CD4-positive, alpha-beta T cell treated with Interleukin-6 at 100 ng/mL for 8 hours (primary cell): Measurements from ENCODE around the gene MFF.

Experiments
- DNase-seq: peaks from one replicate; pipeline ENCODE4 v3.0.0-alpha.2; 2020; ENCODE audit warnings: mixed read lengths, low spot score

MFF gene, protein sequence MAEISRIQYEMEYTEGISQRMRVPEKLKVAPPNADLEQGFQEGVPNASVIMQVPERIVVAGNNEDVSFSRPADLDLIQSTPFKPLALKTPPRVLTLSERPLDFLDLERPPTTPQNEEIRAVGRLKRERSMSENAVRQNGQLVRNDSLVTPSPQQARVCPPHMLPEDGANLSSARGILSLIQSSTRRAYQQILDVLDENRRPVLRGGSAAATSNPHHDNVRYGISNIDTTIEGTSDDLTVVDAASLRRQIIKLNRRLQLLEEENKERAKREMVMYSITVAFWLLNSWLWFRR

GRCh38 chr2:227324995-227325838 lies at the start of gene MFF:
TSS of gene MFF (plus strand) at chr2:227325251. CDS start at chr2:227330666, 5,415 bp downstream.
- DNase-seq = peak; percentile 91

- DNase-seq = no peak
Measured at GRCh38 chr2:227280895-227281294, 44.2 kb upstream of the MFF start.

GRCh38 chr2:227285741-227286236 lies 39.3 kb upstream of the MFF start:
- DNase-seq = no peak

GRCh38 chr2:227287771-227288170 lies 37.3 kb upstream of the MFF start:
- no peak for DNase-seq

- DNase-seq = no peak
Measured at GRCh38 chr2:227292314-227292713, 32.7 kb upstream of the MFF start.

DNA sequence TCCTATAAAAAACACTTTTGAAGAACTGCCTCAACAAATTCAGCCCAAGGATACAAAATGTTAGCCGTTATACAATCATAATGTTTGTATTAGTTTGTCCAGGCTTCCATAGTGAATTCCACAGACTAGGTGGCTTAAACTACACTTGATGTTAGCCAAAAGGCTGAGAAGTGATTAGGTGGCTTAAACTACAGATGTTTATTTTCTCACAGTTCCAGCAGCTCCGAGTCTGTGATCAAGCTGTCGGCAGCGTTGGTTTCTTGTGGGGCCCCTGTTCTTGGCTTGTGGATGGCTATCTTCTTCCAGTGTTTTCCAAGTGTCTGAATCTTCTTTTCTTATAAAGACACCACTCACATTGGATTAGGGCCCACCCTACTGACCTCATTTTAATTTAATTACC lies 31.5 kb upstream of the MFF start:
- no peak for DNase-seq

- DNase-seq = no peak
Measured at GRCh38 chr2:227295806-227296205, 29.2 kb upstream of the MFF start.

- no peak for DNase-seq
Measured at GRCh38 chr2:227296671-227297405, 28.2 kb upstream of the MFF start.

GRCh38 chr2:227301523-227301922 lies 23.5 kb upstream of the MFF start:
- DNase-seq = no peak

DNA sequence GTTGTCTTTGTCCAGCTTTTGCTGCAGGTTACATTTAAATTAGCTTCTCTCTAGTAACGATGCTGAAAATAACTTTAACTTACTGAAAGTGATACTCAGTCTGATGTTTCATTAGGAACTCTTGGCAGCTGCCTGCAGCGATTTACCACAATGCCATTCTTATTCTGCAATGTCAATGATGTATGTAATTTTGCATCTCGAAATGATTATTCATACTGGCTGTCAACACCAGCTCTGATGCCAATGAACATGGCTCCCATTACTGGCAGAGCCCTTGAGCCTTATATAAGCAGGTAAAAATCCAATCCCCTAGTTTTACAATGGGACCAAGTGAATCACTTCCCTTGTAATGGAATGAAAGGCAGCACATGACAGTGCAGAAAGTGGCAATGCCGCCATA lies 16.3 kb upstream of the MFF start:
- no peak for DNase-seq

DNA sequence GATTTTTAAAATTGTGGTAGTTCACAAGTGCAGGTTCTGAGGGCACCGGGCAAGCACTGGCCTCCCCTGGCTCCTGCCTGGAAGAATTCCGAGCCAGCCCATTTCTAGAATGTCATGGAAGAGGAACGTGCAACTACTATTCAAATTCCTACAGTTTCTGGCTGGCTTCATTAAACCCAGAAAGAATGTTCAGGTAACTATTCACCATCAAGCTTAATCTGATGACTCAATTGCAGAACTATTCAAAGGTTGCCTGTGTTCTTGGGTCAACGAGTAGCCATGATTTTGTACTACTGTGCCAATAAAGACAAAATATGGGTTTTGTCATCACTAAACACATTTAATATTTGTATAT lies 14.3 kb upstream of the MFF start:
- no peak for DNase-seq

GRCh38 chr2:227311861-227312506 lies 13.1 kb upstream of the MFF start:
- DNase-seq = no peak

GRCh38 chr2:227312579-227312978 lies 12.5 kb upstream of the MFF start:
- DNase-seq = no peak

GRCh38 chr2:227313310-227313709 lies 11.7 kb upstream of the MFF start:
- no peak for DNase-seq

DNA sequence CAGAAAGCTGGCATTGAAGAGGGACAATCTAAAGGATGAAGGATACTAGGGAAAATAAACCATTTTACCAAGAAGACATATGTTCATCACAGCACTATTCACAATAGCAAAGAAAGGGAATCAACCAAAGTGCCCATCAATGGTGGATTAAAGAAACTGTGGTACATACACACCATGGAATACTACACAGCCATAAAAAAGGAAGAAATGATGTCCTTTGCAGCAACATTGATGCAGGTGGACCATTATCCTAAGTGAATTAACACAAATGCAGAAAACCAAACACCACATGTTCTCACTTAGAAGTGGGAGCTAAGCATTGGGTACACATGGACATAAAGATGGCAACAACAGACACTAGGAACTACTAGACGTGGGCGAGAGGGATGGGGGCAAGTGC lies 7.2 kb upstream of the MFF start:
- DNase-seq = no peak

DNA sequence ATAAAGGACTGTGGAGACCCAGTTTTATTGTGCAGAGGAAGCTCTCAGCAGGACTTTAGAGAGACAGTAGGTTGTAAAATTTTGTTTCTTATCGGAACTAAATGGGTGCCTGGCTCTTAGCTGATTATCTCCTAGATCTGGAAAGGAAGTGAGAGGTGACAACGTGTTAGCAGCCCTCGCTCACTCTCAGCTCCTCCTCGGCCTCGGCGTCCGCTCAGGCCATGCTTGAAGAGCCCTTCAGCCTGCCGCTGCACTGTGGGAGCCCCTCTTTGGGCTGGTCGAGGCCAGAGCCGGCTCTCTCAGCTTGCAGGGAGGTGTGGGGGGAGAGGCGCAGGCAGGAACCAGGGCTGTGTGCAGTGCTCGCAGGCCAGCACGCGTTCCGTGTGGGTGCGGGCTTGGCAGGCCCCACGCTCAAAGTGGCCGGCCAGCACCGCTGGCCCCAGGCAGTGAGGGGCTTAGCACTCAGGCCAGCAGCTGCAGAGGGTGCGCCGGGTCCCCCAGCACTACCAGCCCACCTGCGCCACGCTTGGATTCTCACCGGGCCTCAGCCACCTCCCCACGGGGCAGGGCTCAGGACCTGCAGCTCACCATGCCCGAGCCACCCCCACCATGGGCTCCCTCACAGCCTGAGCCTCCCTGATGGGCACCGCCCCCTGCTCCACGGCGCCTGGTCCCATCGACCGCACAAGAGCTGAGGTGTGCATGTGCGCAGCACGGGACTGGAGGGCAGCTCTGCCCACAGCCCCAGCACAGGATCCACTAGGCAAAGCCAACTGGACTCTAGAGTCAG lies 4.6 kb upstream of the MFF start:
- DNase-seq = no peak

- DNase-seq = no peak
Measured at GRCh38 chr2:227322530-227323205, 2.4 kb upstream of the MFF start.

DNA sequence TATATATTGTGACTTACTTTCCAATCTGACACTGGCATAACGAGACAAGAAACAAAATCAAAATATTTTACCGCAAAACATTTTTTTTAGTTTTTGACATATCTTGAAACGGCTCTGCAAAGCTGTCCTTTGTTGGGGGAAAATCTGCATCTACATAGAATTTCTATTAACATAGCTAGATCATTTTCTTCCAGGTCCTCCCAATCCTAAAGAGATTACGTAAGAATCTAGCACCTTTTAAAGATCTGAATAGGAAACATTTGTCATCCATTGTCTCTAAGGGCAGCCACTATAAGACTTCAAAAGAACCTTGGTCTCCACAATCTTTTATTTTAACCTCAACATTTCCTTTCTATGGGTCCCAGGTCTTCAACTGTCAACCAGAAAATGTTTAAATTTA lies 1.2 kb upstream of the MFF start:
- no peak for DNase-seq

DNA sequence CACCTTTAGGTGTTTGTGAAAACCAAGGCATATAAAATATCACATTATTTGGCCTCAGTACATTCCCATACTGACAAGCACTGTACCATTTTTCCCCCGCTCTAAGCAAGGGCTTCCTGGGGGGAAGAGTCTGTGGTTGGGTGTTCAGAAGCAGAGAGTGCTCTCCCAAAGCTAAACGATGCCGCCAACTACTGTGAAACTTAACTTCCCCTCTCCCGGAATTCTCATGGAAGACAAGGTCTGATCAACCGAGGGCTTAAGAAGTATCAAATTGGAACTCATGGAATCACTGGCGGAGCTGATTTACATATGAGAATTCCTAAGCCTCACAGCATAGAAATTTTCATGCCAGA lies 433 bp upstream of the MFF start:
- peak; percentile 1 for DNase-seq

- DNase-seq = no peak
Measured at GRCh38 chr2:227325839-227326195, 766 bp downstream of the MFF start.

DNA sequence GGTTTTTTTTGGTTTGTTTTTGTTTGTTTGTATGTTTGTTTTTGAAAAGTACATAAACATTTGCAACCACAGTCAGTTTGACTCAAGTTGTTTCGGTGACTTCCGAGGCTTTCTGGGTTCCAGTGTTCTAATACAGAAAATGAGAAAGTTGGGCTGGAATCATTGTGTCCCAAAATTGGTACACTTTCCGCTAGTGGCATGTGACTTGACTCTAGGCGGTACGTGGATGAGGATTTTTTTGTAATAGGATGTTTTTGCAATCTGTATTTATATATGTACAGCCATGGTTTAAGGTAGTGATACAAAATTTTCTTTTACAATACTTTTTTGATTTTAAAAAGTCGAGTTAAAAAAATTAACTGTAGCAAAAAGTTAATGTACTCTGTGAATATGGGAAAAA lies 1.7 kb downstream of the MFF start:
- DNase-seq = no peak
